Measurements from ENCODE around the gene KCND1.
A peak's percentile ranks its signal among the peaks of the same experiment; 100 is the strongest.

DNA sequence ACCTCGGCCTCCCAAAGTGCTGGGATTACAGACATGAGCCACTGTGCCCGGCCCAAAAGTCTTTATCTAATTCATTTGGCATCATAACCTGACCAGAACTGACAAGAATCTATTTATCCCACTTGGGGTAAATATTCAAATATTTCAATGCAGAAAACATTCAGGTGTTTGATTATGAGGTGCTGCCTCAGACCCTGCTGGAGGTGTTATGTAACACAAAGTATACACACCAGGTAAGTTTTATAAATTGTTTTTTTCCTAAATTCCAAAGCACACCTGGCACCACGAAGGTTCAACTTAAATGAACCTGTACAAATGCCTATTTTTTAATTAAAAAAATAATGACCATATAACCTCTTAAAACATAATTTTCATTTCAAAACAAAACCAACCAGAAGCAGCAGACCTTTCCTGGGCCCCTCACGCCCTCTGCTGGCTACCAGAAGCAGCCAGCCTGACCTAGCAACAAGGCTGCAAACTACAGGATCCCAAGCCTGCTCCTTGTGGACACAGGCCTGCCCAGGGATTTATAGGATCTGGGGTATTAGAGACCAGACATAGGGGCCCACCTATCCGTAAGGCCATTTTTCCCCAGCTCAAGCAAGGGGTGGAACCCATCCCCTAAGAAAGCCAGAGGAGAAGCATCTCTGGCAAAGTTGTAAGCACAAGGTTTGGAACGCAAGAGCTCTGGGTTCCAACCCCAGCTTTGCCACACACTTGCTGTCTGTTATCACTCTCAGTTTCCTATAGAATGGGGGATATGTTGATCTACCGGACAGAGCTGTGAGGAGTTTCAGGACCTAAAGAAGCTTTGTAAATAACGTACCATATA lies 25.9 kb downstream of the KCND1 start:
- TF ChIP-seq EZH2 (IDR thresholded peaks at IDR 0.05; ENCODE audit: insufficient read depth, low read length) = no peak
- TF ChIP-seq, protein P1, sequence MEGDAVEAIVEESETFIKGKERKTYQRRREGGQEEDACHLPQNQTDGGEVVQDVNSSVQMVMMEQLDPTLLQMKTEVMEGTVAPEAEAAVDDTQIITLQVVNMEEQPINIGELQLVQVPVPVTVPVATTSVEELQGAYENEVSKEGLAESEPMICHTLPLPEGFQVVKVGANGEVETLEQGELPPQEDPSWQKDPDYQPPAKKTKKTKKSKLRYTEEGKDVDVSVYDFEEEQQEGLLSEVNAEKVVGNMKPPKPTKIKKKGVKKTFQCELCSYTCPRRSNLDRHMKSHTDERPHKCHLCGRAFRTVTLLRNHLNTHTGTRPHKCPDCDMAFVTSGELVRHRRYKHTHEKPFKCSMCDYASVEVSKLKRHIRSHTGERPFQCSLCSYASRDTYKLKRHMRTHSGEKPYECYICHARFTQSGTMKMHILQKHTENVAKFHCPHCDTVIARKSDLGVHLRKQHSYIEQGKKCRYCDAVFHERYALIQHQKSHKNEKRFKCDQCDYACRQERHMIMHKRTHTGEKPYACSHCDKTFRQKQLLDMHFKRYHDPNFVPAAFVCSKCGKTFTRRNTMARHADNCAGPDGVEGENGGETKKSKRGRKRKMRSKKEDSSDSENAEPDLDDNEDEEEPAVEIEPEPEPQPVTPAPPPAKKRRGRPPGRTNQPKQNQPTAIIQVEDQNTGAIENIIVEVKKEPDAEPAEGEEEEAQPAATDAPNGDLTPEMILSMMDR (IDR thresholded peaks at IDR 0.05; ENCODE audit: insufficient read depth, low read depth, low read length) = peak; percentile 58
